HepG2 (cell line): ENCODE measurements around the gene KRT2. TPM values are rescaled to one million over a fixed set of nuclear protein-coding genes. Genes with fewer than 3 reads are reported as not detected.

Experiments used
- CREM ChIP-seq, 2 experiments: sonication (generic) in 1 of 2; formaldehyde crosslinking in 1 of 2; IDR thresholded peaks; 2 replicates each; pipeline versions ENCODE4 v1.4.0 to v1.6.1; 2016 to 2020; ENCODE audit warnings: antibody characterized with exemption in 1 of 2, mild to moderate bottlenecking in 1 of 2, missing genetic modification reagents in 1 of 2
- NR2F6 ChIP-seq, 2 experiments: IDR thresholded peaks; 2 replicates each; pipeline ENCODE4 v1.6.1; 2016; ENCODE audit warnings: antibody characterized with exemption in 1 of 2, mild to moderate bottlenecking in 1 of 2
- RBM22 ChIP-seq: fragments of 200-400 bp; formaldehyde crosslinking; optimal IDR thresholded peaks from 2 replicates; pipeline ENCODE3; 2017; ENCODE audit warnings: mild to moderate bottlenecking, low read length, moderate library complexity
- RFX5 ChIP-seq: IDR thresholded peaks from 2 replicates; pipeline ENCODE4 v1.6.1; 2011; ENCODE audit warnings: low read depth, low read length, improper control_type of control experiment
- SRSF4 ChIP-seq: fragments of 200-400 bp; formaldehyde crosslinking; IDR thresholded peaks from one replicate; pipeline ENCODE4 v1.6.1; 2018; ENCODE audit warnings: mild to moderate bottlenecking, low read depth, low read length, moderate library complexity; ENCODE audit not compliant: poor library complexity, severe bottlenecking
- THRA ChIP-seq: sonication (generic); formaldehyde crosslinking; IDR thresholded peaks from 2 replicates; pipeline ENCODE4 v1.4.0; 2020; ENCODE audit warnings: missing genetic modification reagents, borderline replicate concordance
- ZNF256 ChIP-seq: sonication (generic); formaldehyde crosslinking; conservative IDR thresholded peaks from 2 replicates; pipeline ENCODE4 v1.4.0; 2020; ENCODE audit warnings: missing genetic modification reagents
- ZNF567 ChIP-seq: sonication (generic); formaldehyde crosslinking; IDR thresholded peaks from 2 replicates; pipeline ENCODE4 v1.8.1; 2023; ENCODE audit warnings: mild to moderate bottlenecking, missing genetic modification reagents, borderline replicate concordance
- ZNF646 ChIP-seq: sonication (generic); formaldehyde crosslinking; IDR thresholded peaks from 2 replicates; pipeline ENCODE4 v1.9.0; 2021; ENCODE audit warnings: mild to moderate bottlenecking, missing genetic modification reagents
- ZNF841 ChIP-seq: sonication (generic); formaldehyde crosslinking; IDR thresholded peaks from 2 replicates; pipeline ENCODE4 v1.8.1; 2023; ENCODE audit warnings: missing genetic modification reagents, borderline replicate concordance
- polyA plus RNA-seq, 8 experiments: library from polyadenylated mRNA; depleted of rRNA in 3 of 8; stranded (reverse) in 7 of 8; unstranded in 1 of 8; fragments of >200 nt; fragmentation: Illumina TruSeq in 4 of 8; extraction: Trizol in 4 of 8; gene quantifications; 2 replicates each; pipeline versions ENCODE4 v1.2.1 to v1.2.3, GENCODE V29; 2011 to 2016; ENCODE audit warnings: low read depth in 4 of 8, missing spikeins in 1 of 8, mixed read lengths in 1 of 8; ENCODE audit not compliant: insufficient read depth in 1 of 8
- total RNA-seq, 5 experiments: library from RNA; depleted of rRNA; stranded (reverse); fragments of >200 nt; fragmentation: Illumina TruSeq; extraction: Trizol; gene quantifications; 2 replicates each; pipeline ENCODE4 v1.2.3, GENCODE V29; 2016; ENCODE audit warnings: low read depth in 1 of 5
- TF ChIP-seq, protein P1 (sequence below): sonication (generic); formaldehyde crosslinking; IDR thresholded peaks from 2 replicates; pipeline ENCODE4 v1.8.1; 2023; ENCODE audit warnings: mild to moderate bottlenecking, missing genetic modification reagents

KRT2 gene
- total and polyA plus RNA-seq, 2 of the 13 experiments (the other 11 are each of a cell fraction or from before 2014, with no cell fraction given): not detected

DNA sequence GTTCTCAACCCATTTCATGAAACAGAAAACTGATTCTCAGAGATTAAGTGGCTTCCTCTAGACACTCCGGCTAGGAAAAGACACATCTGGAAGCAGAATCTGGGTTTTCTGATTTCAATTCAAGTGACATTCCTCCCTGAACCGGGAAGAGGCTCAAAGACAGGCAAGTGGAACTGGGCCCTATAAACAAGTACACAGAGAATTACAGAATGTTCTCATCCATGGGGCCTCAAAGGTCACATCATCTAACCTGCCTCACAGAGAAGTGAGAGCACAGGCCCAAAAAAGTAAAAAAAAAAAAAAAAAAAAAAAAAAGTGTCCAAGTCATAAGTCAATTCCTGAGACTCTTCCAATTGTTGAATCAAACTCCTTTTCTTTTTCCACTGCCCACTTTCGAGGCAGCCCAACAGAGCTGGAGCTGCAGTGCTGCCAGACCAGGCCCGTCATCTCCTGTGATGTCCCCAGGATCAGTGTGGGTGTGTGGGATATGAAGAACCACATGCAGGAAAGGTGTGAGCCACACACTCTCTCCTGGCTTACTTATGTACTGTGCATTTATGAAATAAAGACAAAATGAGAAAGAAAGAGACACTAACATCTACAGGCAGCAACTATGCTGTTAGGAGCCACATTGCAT is 31.0 kb upstream of the KRT2 start (continued):
- TF ChIP-seq THRA (no peak), CREM (IDR thresholded peaks at IDR 0.05) (no peak), CREM (CRISPR knock-in tag; IDR thresholded peaks at IDR 0.05) (no peak), RFX5 (no peak), NR2F6 (IDR thresholded peaks at IDR 0.05) (no peak), NR2F6 (CRISPR knock-in tag; IDR thresholded peaks at IDR 0.05) (no peak), ZNF567 (CRISPR knock-in tag) (no peak), ZNF841 (CRISPR knock-in tag) (no peak), ZNF256 (CRISPR knock-in tag) (no peak), RBM22 (no peak), SRSF4 (no peak), ZNF646 (CRISPR knock-in tag) (no peak)
- TF ChIP-seq, protein P1, sequence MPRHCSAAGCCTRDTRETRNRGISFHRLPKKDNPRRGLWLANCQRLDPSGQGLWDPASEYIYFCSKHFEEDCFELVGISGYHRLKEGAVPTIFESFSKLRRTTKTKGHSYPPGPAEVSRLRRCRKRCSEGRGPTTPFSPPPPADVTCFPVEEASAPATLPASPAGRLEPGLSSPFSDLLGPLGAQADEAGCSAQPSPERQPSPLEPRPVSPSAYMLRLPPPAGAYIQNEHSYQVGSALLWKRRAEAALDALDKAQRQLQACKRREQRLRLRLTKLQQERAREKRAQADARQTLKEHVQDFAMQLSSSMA: no peak
- TF ChIP-seq, all 625 proteins: peak for 0
